ENCODE results near the gene PRR22. TPM values are rescaled to one million over a fixed set of nuclear protein-coding genes. Genes with fewer than 3 reads are reported as not detected.

PRR22 gene
- total RNA-seq, 1 experiment from 2014 or later: 8.1 TPM

GRCh38 chr19:5774921-5775320 is 9.6 kb downstream of the PRR22 start:
- H2BK120ac ChIP-seq (ENCODE audit: low read depth, low read length, poor library complexity, severe bottlenecking): no peak overlapping the region
- H4K5ac ChIP-seq (ENCODE audit: insufficient read length, low read depth, low read length): no peak overlapping the region
- no peak overlapping the region for H3K4me3 Mint-ChIP-seq
- no peak overlapping the region for H2BK15ac ChIP-seq (ENCODE audit: low read depth, low read length)
- no CpG with 5 or more reads among the region's 8 CpGs for WGBS (ENCODE audit: extremely low coverage, insufficient read length, low lambda C conversion rate)
- no peaks in the 10 kb centered on the region for H3K4me1 ChIP-seq (ENCODE audit: insufficient read depth, low read length)
- H2AK5ac ChIP-seq (ENCODE audit: insufficient read length, low read length): no peak overlapping the region
- no peaks in the 10 kb centered on the region for H4K20me1 ChIP-seq (ENCODE audit: control insufficient read depth, insufficient read depth, insufficient read length)
- no peak overlapping the region for H3T11ph ChIP-seq (ENCODE audit: low read length)
- H3K79me1 ChIP-seq (ENCODE audit: insufficient read depth, low read depth, low read length, poor library complexity, severe bottlenecking): no peaks in the 10 kb centered on the region
- no peak overlapping the region for H2BK5ac ChIP-seq (ENCODE audit: insufficient read length, low read length)
- peaks cover 25% of the 10 kb centered on the region for H3K27me3 Mint-ChIP-seq (ENCODE audit: low read depth)
- no peaks in the 10 kb centered on the region for H3K9me3 ChIP-seq (ENCODE audit: control insufficient read depth, low read depth, low read length)
- no peaks in the 10 kb centered on the region for H3K4me1 Mint-ChIP-seq
- H4K8ac ChIP-seq (replicated peaks; ENCODE audit: insufficient read length, low read depth, low read length): no peak overlapping the region
- H3K23ac ChIP-seq (ENCODE audit: insufficient read length, low read depth, low read length): no peak overlapping the region
- H3K27ac Mint-ChIP-seq: no peak overlapping the region
- no peak for TF ChIP-seq CTCF (conservative IDR thresholded peaks at IDR 0.05)
- no peak for DNase-seq
- H3K4ac ChIP-seq (ENCODE audit: low read depth, low read length): no peak overlapping the region
- no peaks in the 10 kb centered on the region for H3K36me3 Mint-ChIP-seq (ENCODE audit: insufficient read depth in 1 of 3, low read depth in 3 of 3)
- H3K9ac ChIP-seq (ENCODE audit: extremely low read depth, insufficient read length, low read length): no peak overlapping the region
- H3K27me3 ChIP-seq (ENCODE audit: insufficient read depth, low read length): no peaks in the 10 kb centered on the region
- no peak overlapping the region for H3K18ac ChIP-seq (ENCODE audit: insufficient read length, low read depth, low read length)
- H2BK12ac ChIP-seq (ENCODE audit: insufficient read length, low read depth, low read length): no peak overlapping the region
- no peaks in the 10 kb centered on the region for H3K23me2 ChIP-seq (ENCODE audit: insufficient read length, low read depth, low read length, poor library complexity, severe bottlenecking)
- H3K4me2 ChIP-seq (ENCODE audit: insufficient read depth, insufficient read length, low read length): no peak overlapping the region
- H4K91ac ChIP-seq (ENCODE audit: insufficient read length, low read depth, low read length): no peak overlapping the region
- H2AFZ ChIP-seq (ENCODE audit: low read length): no peak overlapping the region
- H3K14ac ChIP-seq (ENCODE audit: insufficient read depth, low read length): no peak overlapping the region
- H2BK20ac ChIP-seq (ENCODE audit: low read depth, low read length, poor library complexity, severe bottlenecking): no peak overlapping the region
- no peak overlapping the region for H3K56ac ChIP-seq (ENCODE audit: insufficient read length, low read depth, low read length)
- no peaks in the 10 kb centered on the region for H3K9me3 Mint-ChIP-seq
- no peaks in the 10 kb centered on the region for H3K79me2 ChIP-seq (ENCODE audit: insufficient read depth, low read length)
- no peak overlapping the region for H3K27ac ChIP-seq (ENCODE audit: insufficient read length, low read depth, low read length)

Data from H9 (cell line).